Measurements from ENCODE around the gene KIF12. TPM values are rescaled to one million over a fixed set of nuclear protein-coding genes. Genes with fewer than 3 reads are reported as not detected.

Gene KIF12
- total and polyA plus RNA-seq, 2 of the 13 experiments (the other 11 are each of a cell fraction or from before 2014, with no cell fraction given): 1.8 to 12.5 TPM

DNA sequence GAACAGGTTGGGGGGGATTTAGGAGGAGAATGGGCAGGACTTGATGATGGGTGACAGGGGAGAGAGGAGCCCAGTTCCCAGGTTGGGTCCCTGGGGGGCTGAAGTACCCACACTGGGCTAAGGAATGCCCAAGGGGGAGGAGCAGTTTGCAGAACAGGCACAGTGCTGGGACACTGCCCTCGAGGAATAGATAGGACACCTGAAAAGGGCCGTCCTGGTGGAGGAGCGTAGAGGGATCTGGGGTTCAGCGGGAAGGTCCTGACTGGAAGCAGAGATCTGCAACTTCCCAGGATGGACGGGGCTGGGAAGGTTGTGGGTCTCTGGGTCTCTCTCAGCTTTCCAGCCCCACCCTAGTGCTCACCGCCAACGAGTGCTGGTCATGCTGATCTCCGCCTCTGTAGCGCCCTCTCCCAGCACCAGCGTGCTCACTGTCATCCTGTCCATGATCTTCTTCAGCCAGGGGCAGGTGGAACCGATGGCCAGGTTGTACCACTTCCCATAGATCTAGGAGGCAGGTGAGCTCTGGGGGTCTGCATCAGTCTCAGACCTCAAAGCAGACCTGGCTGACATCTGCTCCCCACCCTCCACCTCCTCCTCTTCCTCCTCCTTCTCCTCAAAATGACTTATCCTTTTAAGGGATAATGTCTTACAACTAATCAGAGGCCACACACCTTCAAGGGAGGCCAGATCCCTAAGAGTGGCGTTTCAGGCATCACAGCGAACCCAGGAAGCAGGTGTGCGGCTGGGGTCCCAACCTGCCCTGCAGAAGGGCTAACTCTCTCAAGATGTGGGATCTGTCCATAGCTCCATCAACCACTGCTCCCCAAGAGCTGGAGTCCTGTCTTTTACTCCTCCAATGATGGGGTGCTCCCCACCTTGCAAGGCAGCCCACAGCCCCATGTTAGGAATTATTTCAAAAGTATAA lies 22.6 kb downstream of the KIF12 start:
- Histone ChIP-seq H3K4me3 (replicated peaks in 1 of 3; ENCODE audit: insufficient read depth in 1 of 3, low read depth in 2 of 3, low read length in 3 of 3) (peak overlapping the region; percentile 72 to 91 (median 76)), H3K27me3 (ENCODE audit: control insufficient read depth in 1 of 2, insufficient read depth in 2 of 2, low read length in 2 of 2) (no peaks in the 10 kb centered on the region; a peak in 1 of 5 replicates), H4K20me1 (ENCODE audit: insufficient read depth, low read length) (peaks cover 43% of the 10 kb centered on the region), H3K9ac (ENCODE audit: insufficient read depth, low read depth, low read length) (peak overlapping the region; percentile 87), H3K4me2 (ENCODE audit: low read depth, low read length) (peak overlapping the region; percentile 97), H3K79me2 (ENCODE audit: insufficient read depth, low read length) (peaks cover 72% of the 10 kb centered on the region), H3K9me3 (ENCODE audit: low read length) (no peaks in the 10 kb centered on the region), H3K4me1 (ENCODE audit: insufficient read depth, low read length) (peaks cover 78% of the 10 kb centered on the region), H2AFZ (ENCODE audit: low read length) (no peak overlapping the region), H3K27ac (ENCODE audit: extremely low read length, insufficient read depth, low read length) (peak overlapping the region; percentile 98), H3K36me3 (replicated peaks in 1 of 2; ENCODE audit: control insufficient read depth in 1 of 2, insufficient read depth in 2 of 2, low read length in 2 of 2) (peaks cover 27 to 47% of the 10 kb centered on the region in 2 experiments)
- ATAC-seq (peak; percentile 9; the same call in 2 of the 3 replicates), DNase-seq (ENCODE audit: low spot score) (peak; percentile 45), FAIRE-seq (no peak)
- intact Hi-C loops (cut with micrococcal nuclease; ENCODE audit: unreplicated experiment): no loop called here
- ChIA-PET CTCF (ENCODE audit: low intra/inter-chr PET ratio, low total read pairs) (no interaction called here), POLR2A (interaction anchor here (1.8 to 7.4 kb wide), 4 partner anchors 17 to 100 kb away, joined by 4 to 75 read pairs (median 22); no protein-coding TSS in a partner anchor)
- in situ Hi-C loops (cut with HindIII; ENCODE audit: extremely low pct_ligation_motif_present, low pct_unique_long_range_greater_than_20kb): no loop called here
- BruUV-seq (replicated peaks): no TSS peak
- 4% methylated on average over 12 of the region's 14 CpGs for WGBS (ENCODE audit: low lambda C conversion rate)
- no peak for TF ChIP-seq EP300 (IDR thresholded peaks at IDR 0.05; ENCODE audit: low read depth in 2 of 2, low read length in 2 of 2)
- no peak for TF ChIP-seq EP300 (CRISPR knock-in tag; IDR thresholded peaks at IDR 0.05; ENCODE audit: borderline replicate concordance)
- peak; percentile 89 for TF ChIP-seq SAP130 (CRISPR knock-in tag; IDR thresholded peaks at IDR 0.05; ENCODE audit: low read depth)
- TF ChIP-seq, protein P1, sequence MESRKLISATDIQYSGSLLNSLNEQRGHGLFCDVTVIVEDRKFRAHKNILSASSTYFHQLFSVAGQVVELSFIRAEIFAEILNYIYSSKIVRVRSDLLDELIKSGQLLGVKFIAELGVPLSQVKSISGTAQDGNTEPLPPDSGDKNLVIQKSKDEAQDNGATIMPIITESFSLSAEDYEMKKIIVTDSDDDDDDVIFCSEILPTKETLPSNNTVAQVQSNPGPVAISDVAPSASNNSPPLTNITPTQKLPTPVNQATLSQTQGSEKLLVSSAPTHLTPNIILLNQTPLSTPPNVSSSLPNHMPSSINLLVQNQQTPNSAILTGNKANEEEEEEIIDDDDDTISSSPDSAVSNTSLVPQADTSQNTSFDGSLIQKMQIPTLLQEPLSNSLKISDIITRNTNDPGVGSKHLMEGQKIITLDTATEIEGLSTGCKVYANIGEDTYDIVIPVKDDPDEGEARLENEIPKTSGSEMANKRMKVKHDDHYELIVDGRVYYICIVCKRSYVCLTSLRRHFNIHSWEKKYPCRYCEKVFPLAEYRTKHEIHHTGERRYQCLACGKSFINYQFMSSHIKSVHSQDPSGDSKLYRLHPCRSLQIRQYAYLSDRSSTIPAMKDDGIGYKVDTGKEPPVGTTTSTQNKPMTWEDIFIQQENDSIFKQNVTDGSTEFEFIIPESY (CRISPR knock-in tag; IDR thresholded peaks at IDR 0.05): no peak
- TF ChIP-seq ZSCAN22 (CRISPR knock-in tag; IDR thresholded peaks at IDR 0.05): no peak
- TF ChIP-seq ZNF7 (CRISPR knock-in tag; IDR thresholded peaks at IDR 0.05): no peak
- TF ChIP-seq ZNF160 (CRISPR knock-in tag; IDR thresholded peaks at IDR 0.05): no peak
- TF ChIP-seq, protein P2, sequence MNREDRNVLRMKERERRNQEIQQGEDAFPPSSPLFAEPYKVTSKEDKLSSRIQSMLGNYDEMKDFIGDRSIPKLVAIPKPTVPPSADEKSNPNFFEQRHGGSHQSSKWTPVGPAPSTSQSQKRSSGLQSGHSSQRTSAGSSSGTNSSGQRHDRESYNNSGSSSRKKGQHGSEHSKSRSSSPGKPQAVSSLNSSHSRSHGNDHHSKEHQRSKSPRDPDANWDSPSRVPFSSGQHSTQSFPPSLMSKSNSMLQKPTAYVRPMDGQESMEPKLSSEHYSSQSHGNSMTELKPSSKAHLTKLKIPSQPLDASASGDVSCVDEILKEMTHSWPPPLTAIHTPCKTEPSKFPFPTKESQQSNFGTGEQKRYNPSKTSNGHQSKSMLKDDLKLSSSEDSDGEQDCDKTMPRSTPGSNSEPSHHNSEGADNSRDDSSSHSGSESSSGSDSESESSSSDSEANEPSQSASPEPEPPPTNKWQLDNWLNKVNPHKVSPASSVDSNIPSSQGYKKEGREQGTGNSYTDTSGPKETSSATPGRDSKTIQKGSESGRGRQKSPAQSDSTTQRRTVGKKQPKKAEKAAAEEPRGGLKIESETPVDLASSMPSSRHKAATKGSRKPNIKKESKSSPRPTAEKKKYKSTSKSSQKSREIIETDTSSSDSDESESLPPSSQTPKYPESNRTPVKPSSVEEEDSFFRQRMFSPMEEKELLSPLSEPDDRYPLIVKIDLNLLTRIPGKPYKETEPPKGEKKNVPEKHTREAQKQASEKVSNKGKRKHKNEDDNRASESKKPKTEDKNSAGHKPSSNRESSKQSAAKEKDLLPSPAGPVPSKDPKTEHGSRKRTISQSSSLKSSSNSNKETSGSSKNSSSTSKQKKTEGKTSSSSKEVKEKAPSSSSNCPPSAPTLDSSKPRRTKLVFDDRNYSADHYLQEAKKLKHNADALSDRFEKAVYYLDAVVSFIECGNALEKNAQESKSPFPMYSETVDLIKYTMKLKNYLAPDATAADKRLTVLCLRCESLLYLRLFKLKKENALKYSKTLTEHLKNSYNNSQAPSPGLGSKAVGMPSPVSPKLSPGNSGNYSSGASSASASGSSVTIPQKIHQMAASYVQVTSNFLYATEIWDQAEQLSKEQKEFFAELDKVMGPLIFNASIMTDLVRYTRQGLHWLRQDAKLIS (CRISPR knock-in tag; IDR thresholded peaks at IDR 0.05): no peak
- no peak for TF ChIP-seq FOXK2 (IDR thresholded peaks at IDR 0.05)
- 0 out of 2 replicates have a peak, but pooled peaks have one; percentile 36 for TF ChIP-seq ZNF616 (CRISPR knock-in tag; IDR thresholded peaks at IDR 0.05; ENCODE audit: low read depth)
- TF ChIP-seq, protein P3, sequence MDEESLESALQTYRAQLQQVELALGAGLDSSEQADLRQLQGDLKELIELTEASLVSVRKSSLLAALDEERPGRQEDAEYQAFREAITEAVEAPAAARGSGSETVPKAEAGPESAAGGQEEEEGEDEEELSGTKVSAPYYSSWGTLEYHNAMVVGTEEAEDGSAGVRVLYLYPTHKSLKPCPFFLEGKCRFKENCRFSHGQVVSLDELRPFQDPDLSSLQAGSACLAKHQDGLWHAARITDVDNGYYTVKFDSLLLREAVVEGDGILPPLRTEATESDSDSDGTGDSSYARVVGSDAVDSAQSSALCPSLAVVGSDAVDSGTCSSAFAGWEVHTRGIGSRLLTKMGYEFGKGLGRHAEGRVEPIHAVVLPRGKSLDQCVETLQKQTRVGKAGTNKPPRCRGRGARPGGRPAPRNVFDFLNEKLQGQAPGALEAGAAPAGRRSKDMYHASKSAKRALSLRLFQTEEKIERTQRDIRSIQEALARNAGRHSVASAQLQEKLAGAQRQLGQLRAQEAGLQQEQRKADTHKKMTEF (CRISPR knock-in tag; IDR thresholded peaks at IDR 0.05): no peak
- TF ChIP-seq ZBTB38 (CRISPR knock-in tag; IDR thresholded peaks at IDR 0.05): peak; percentile 80; the same call in 1 of the 2 replicates
- TF ChIP-seq, protein P4, sequence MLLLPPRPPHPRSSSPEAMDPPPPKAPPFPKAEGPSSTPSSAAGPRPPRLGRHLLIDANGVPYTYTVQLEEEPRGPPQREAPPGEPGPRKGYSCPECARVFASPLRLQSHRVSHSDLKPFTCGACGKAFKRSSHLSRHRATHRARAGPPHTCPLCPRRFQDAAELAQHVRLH (CRISPR knock-in tag; IDR thresholded peaks at IDR 0.05; ENCODE audit: borderline replicate concordance, low read depth): no peak
- TF ChIP-seq, protein P5, sequence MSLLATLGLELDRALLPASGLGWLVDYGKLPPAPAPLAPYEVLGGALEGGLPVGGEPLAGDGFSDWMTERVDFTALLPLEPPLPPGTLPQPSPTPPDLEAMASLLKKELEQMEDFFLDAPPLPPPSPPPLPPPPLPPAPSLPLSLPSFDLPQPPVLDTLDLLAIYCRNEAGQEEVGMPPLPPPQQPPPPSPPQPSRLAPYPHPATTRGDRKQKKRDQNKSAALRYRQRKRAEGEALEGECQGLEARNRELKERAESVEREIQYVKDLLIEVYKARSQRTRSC (CRISPR knock-in tag; IDR thresholded peaks at IDR 0.05; ENCODE audit: low read depth): no peak
- no peak for TF ChIP-seq ZNF501 (CRISPR knock-in tag; IDR thresholded peaks at IDR 0.05)
